Colonic mucosa (tissue), 4 donors: Measurements from ENCODE around the gene TPK1. TPM values are rescaled to one million over a fixed set of nuclear protein-coding genes. Genes with fewer than 3 reads are reported as not detected.

Experiments
- DNase-seq: peaks from one replicate; pipeline ENCODE4 v3.0.0-alpha.2; 2020
- H3K27ac ChIP-seq: fragments of 200-600 bp; one replicate; pipeline ENCODE4 v1.8.0; 2021
- H3K27me3 ChIP-seq: fragments of 200-600 bp; one replicate; pipeline ENCODE4 v1.8.0; 2021
- H3K36me3 ChIP-seq: fragments of 200-600 bp; one replicate; pipeline ENCODE4 v1.8.0; 2021
- H3K4me1 ChIP-seq: fragments of 200-600 bp; one replicate; pipeline ENCODE4 v1.8.0; 2021; ENCODE audit warnings: mild to moderate bottlenecking
- H3K4me3 ChIP-seq: fragments of 200-600 bp; one replicate; pipeline ENCODE4 v1.8.0; 2021
- H3K9ac ChIP-seq, 2 donors: one replicate each; pipeline ENCODE4 v1.7.0; 2013; ENCODE audit warnings: control low read depth in 2 of 2, low read depth in 2 of 2, low read length in 2 of 2
- H3K9me3 ChIP-seq: fragments of 200-600 bp; one replicate; pipeline ENCODE4 v1.8.0; 2021
- intact Hi-C: fragments of 100-400 bp; cut with DNase I; formaldehyde crosslinking; loops from one replicate; pipeline ENCODE4 v1.14.1; 2022
- total RNA-seq, 2 donors: library from RNA; stranded (reverse); fragmentation: NEBNext Ultra II Directional in 1 of 2; extraction: Animal tissue kit (Norgen Biotek cat#: 25700) in 1 of 2; gene quantifications; one replicate each; pipeline ENCODE4 v1.2.1, GENCODE V29; 2021
- TF ChIP-seq, protein P1 (sequence below): fragments of 200-600 bp; IDR thresholded peaks from one replicate; pipeline ENCODE4 v1.8.0; 2022; ENCODE audit warnings: antibody characterized with exemption, mild to moderate bottlenecking
- donor health status: healthy.
- donor health status: DM: no; HTN: no; CAD: no.
- donor health status: DM: no; HTN: no; CAD: no.

The TPK1 gene
- total RNA-seq, 2 donors from 2014 or later, result 8.0 to 18.8 TPM

DNA sequence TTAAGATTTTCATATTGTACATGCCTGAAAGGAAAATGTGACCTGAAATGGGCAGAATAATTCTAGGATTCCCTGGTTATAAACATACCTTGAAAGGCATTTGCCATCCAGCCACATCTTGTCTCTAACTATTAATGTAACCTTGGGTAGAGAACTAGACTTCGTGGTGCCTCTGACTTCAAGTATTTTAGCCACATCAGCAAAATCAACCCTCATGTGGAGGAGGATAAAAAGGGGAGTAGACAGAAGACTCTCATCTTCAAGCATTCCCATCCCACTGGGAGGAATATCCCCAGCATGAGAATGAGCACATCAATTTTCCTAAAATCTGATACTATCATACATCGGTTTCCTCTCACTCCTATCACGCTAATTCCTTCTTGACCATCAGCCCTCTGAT, 267.6 kb downstream of the TPK1 start:
- no peak for DNase-seq
- Histone ChIP-seq H3K9me3 (no peaks in the 10 kb centered on the region), H3K4me1 (no peaks in the 10 kb centered on the region), H3K27ac (no peak overlapping the region), H3K27me3 (no peaks in the 10 kb centered on the region), H3K36me3 (no peaks in the 10 kb centered on the region), H3K4me3 (no peak overlapping the region), H3K9ac (no peak overlapping the region)
- TF ChIP-seq, protein P1, sequence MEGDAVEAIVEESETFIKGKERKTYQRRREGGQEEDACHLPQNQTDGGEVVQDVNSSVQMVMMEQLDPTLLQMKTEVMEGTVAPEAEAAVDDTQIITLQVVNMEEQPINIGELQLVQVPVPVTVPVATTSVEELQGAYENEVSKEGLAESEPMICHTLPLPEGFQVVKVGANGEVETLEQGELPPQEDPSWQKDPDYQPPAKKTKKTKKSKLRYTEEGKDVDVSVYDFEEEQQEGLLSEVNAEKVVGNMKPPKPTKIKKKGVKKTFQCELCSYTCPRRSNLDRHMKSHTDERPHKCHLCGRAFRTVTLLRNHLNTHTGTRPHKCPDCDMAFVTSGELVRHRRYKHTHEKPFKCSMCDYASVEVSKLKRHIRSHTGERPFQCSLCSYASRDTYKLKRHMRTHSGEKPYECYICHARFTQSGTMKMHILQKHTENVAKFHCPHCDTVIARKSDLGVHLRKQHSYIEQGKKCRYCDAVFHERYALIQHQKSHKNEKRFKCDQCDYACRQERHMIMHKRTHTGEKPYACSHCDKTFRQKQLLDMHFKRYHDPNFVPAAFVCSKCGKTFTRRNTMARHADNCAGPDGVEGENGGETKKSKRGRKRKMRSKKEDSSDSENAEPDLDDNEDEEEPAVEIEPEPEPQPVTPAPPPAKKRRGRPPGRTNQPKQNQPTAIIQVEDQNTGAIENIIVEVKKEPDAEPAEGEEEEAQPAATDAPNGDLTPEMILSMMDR, result no peak
- intact Hi-C loops, result no loop called here

- DNase-seq, result no peak
- TF ChIP-seq, protein P1, result no peak
- no peak overlapping the region for H3K9ac ChIP-seq
- H3K4me3 ChIP-seq, result no peak overlapping the region
- H3K4me1 ChIP-seq, result no peaks in the 10 kb centered on the region
- H3K27me3 ChIP-seq, result no peaks in the 10 kb centered on the region
- no peaks in the 10 kb centered on the region for H3K9me3 ChIP-seq
- H3K36me3 ChIP-seq, result no peaks in the 10 kb centered on the region
- intact Hi-C loops, result no loop called here
- H3K27ac ChIP-seq, result no peak overlapping the region
Observed at GRCh38 chr7:144565586-144565985, 270.3 kb downstream of the TPK1 start.

- H3K9me3 ChIP-seq, result no peaks in the 10 kb centered on the region
- H3K4me1 ChIP-seq, result no peaks in the 10 kb centered on the region
- no peak for DNase-seq
- H3K27me3 ChIP-seq, result no peaks in the 10 kb centered on the region
- TF ChIP-seq, protein P1, result no peak
- no peak overlapping the region for H3K9ac ChIP-seq
- H3K27ac ChIP-seq, result no peak overlapping the region
- intact Hi-C loops, result no loop called here
- no peak overlapping the region for H3K4me3 ChIP-seq
- H3K36me3 ChIP-seq, result no peaks in the 10 kb centered on the region
Observed at GRCh38 chr7:144549861-144550260, 286.0 kb downstream of the TPK1 start.

GRCh38 chr7:144548556-144548955, 287.3 kb downstream of the TPK1 start:
- H3K9me3 ChIP-seq, result no peaks in the 10 kb centered on the region
- no peaks in the 10 kb centered on the region for H3K36me3 ChIP-seq
- no peak for DNase-seq
- intact Hi-C loops, result no loop called here
- TF ChIP-seq, protein P1, result no peak
- no peak overlapping the region for H3K27ac ChIP-seq
- no peak overlapping the region for H3K4me3 ChIP-seq
- H3K27me3 ChIP-seq, result no peaks in the 10 kb centered on the region
- no peaks in the 10 kb centered on the region for H3K4me1 ChIP-seq
- H3K9ac ChIP-seq, result no peak overlapping the region

GRCh38 chr7:144547888-144548287, 288.0 kb downstream of the TPK1 start:
- Histone ChIP-seq H3K36me3 (no peaks in the 10 kb centered on the region), H3K4me3 (no peak overlapping the region), H3K27ac (no peak overlapping the region), H3K9me3 (no peaks in the 10 kb centered on the region), H3K9ac (no peak overlapping the region), H3K27me3 (no peaks in the 10 kb centered on the region), H3K4me1 (no peaks in the 10 kb centered on the region)
- no peak for DNase-seq
- TF ChIP-seq, protein P1, result no peak
- intact Hi-C loops, result no loop called here

DNA sequence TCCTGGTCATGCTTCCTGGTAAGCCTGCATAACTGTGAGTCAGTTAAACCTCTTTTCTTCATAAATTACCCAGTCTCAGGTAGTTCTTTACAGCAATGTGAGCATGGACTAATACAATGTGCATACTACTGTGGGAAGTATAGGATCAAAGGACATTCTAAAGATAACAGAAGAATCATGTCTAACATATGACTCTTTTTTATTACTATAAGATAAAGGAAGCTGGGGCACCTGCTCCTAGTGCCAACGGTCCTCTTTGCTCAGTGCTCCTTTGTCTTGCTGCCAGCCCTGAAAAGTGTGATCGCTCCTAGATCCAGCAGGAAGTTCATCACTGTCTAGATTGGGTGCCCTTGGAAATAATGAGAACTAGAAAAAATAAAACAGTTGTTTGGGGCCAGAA, 289.1 kb downstream of the TPK1 start:
- TF ChIP-seq, protein P1, result no peak
- DNase-seq, result peak; percentile 19
- H3K4me3 ChIP-seq, result no peak overlapping the region
- no peaks in the 10 kb centered on the region for H3K36me3 ChIP-seq
- H3K9ac ChIP-seq, result no peak overlapping the region
- intact Hi-C loops, result no loop called here
- H3K27me3 ChIP-seq, result no peaks in the 10 kb centered on the region
- no peaks in the 10 kb centered on the region for H3K9me3 ChIP-seq
- no peak overlapping the region for H3K27ac ChIP-seq
- no peaks in the 10 kb centered on the region for H3K4me1 ChIP-seq
